GM12872 (cell line): Measurements from ENCODE around the gene CAMK2N2.

Source experiments
- CTCF ChIP-seq: IDR thresholded peaks from 3 replicates; pipeline ENCODE4 v1.5.1; 2011; ENCODE audit warnings: low read depth, mild to moderate bottlenecking, low read length, moderate library complexity; ENCODE audit not compliant: insufficient read depth

CAMK2N2 gene

DNA sequence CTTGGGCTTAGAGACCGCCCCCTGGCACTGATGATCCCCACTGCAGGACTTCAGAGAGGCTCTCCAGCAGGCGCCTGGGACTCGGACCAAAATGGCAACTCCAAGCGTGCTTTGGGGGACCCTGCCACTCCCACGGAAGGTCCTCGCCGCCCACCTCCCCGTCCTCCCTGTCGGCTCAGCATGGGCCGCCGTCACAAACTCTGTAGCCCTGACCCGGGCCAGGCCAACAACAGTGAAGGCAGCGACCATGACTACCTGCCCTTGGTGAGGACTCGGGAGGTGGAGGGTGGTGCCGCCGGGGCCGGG, 20.3 kb downstream of the CAMK2N2 start:
- no peak for TF ChIP-seq CTCF

DNA sequence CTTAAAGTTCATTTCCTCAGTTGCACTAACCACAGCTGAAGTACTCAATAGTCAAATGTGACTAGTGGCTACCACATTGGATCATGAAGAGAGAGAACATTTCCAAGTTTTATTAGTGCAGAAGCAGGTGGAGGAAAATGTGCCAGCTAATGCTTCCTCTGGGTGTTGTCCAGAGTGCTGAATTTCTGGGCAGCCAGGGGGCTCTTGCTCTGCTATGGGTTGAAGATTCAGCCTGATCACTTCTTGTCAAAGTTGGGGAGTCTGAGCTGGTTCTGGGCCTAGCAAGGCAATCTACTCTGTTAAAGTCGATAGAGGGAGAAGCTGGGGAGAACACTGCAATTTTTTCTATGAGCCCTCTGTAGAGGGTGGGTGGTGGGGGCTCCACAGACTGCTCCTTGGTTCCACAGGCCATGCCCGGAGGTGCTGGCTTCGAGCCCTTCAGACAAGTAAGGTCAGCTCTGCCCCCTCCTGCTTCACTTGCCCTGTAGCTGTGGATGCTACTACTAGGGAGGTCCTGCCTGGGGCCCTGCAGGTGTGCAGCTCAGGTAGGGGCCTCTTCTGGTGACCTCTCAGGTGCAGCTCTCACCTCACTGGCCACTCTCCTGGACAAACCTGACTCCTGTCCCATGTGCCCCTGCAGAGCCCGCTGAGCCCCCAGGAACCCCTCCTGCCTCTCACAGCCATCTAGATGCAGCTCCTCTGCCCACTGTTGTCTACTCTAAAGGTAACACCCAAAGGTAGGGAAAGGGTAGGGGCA, 20.8 kb downstream of the CAMK2N2 start:
- TF ChIP-seq CTCF, result no peak

GRCh38 chr3:184239708-184240107, 21.6 kb downstream of the CAMK2N2 start:
- TF ChIP-seq CTCF, result no peak

GRCh38 chr3:184239221-184239620, 22.1 kb downstream of the CAMK2N2 start:
- no peak for TF ChIP-seq CTCF

DNA sequence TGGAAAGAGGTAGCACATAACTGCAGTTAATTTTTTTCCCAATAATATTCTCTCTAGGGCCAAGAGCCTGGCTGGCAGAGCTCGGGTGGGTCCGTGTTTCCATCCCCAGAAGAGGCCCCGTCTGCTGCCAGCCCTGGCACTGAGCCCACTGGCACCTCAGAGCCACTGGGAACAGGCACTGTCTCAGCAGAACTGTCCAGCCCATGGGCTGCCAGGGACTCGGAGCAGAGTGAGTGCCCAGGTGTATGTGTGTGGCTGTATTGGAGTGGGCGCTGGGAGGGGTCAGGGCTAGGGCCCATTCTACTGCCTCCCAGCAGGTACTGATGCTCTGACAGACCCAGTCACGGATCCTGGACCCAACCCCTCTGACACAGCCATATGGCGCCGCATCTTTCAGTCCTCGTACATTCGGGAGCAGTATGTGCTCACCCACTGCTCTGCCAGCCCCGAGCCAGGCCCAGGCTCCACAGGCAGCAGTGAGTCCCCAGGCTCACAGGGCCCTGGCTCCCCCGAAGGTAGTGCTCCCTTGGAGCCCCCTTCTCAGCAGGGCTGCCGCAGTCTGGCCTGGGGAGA, 23.0 kb downstream of the CAMK2N2 start:
- TF ChIP-seq CTCF, result no peak

- no peak for TF ChIP-seq CTCF
Measured at GRCh38 chr3:184237807-184238206, 23.5 kb downstream of the CAMK2N2 start.

DNA sequence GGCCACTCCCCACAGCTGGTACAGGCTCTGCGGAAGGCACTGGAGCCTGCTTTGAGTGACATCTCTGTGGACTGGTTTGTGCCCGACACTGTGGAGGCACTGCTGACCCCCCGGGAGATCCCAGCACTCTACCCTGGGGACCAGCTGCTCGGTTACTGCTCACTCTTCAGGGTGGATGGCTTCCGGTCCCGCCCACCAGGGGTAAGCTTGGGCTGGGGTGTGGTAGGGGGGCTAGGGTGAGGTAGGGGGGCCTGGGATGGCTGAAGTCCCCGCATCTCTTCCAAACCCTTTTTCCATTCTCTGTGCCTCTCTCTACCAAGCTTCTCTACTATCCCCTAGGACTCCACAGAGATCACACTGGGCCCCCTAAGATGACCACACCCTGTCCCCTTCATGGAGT, 24.1 kb downstream of the CAMK2N2 start:
- no peak for TF ChIP-seq CTCF
